Trophoblast cell (in vitro differentiated cells and primary cell): Measurements from ENCODE around the gene GNLY.

Experiments used
- DNase-seq, 2 donors: peaks; one replicate each; pipeline ENCODE4 v3.0.0-alpha.2; 2016
- H2AFZ ChIP-seq: 2 replicates; pipeline ENCODE4 v1.6.1; 2013; ENCODE audit warnings: low read length, moderate library complexity, mild to moderate bottlenecking; ENCODE audit not compliant: insufficient read depth, poor library complexity
- H2AK5ac ChIP-seq: 2 replicates; pipeline ENCODE4 v1.6.1; 2013; ENCODE audit warnings: mild to moderate bottlenecking, low read length
- H2BK120ac ChIP-seq: 2 replicates; pipeline ENCODE4 v1.6.1; 2013; ENCODE audit warnings: low read length, mild to moderate bottlenecking, moderate library complexity; ENCODE audit not compliant: insufficient read depth, poor library complexity
- H2BK12ac ChIP-seq: 2 replicates; pipeline ENCODE4 v1.6.1; 2013; ENCODE audit warnings: mild to moderate bottlenecking, low read length, moderate library complexity
- H2BK5ac ChIP-seq: 2 replicates; pipeline ENCODE4 v1.6.1; 2013; ENCODE audit warnings: low read length, low read depth, moderate library complexity, mild to moderate bottlenecking; ENCODE audit not compliant: poor library complexity
- H3K14ac ChIP-seq: 2 replicates; pipeline ENCODE4 v1.6.1; 2013; ENCODE audit warnings: mild to moderate bottlenecking, low read length
- H3K18ac ChIP-seq: 2 replicates; pipeline ENCODE4 v1.6.1; 2013; ENCODE audit warnings: mild to moderate bottlenecking, low read length
- H3K23ac ChIP-seq: 2 replicates; pipeline ENCODE4 v1.6.1; 2013; ENCODE audit warnings: low read length
- H3K27ac ChIP-seq: 2 replicates; pipeline ENCODE4 v1.5.1; 2013; ENCODE audit warnings: low read depth, mild to moderate bottlenecking, inconsistent platforms, low read length, moderate library complexity
- H3K27me3 ChIP-seq: 2 replicates; pipeline ENCODE4 v1.6.1; 2013; ENCODE audit warnings: inconsistent platforms, mild to moderate bottlenecking, low read length, moderate library complexity; ENCODE audit not compliant: insufficient read depth
- H3K36me3 ChIP-seq, 2 experiments: 1 replicate in 1 of 2; 2 replicates in 1 of 2; pipeline ENCODE4 v1.6.1; 2013; ENCODE audit warnings: low read length in 2 of 2, mild to moderate bottlenecking in 2 of 2, moderate library complexity in 1 of 2; ENCODE audit not compliant: insufficient read depth in 2 of 2, control insufficient read depth in 1 of 2
- H3K4ac ChIP-seq: 2 replicates; pipeline ENCODE4 v1.6.1; 2013; ENCODE audit warnings: low read depth, mild to moderate bottlenecking, low read length, moderate library complexity
- H3K4me1 ChIP-seq, 2 experiments: 1 replicate in 1 of 2; 2 replicates in 1 of 2; pipeline ENCODE4 v1.6.1; 2013; ENCODE audit warnings: low read length in 2 of 2, mild to moderate bottlenecking in 2 of 2, moderate library complexity in 1 of 2; ENCODE audit not compliant: insufficient read depth in 2 of 2, control insufficient read depth in 1 of 2
- H3K4me2 ChIP-seq: 2 replicates; pipeline ENCODE4 v1.6.1; 2013; ENCODE audit warnings: inconsistent platforms, mild to moderate bottlenecking, low read length, moderate library complexity
- H3K4me3 ChIP-seq: 2 replicates; pipeline ENCODE4 v1.5.1; 2013; ENCODE audit warnings: mild to moderate bottlenecking, low read depth, low read length, inconsistent platforms
- H3K79me1 ChIP-seq: one replicate; pipeline ENCODE4 v1.6.1; 2013; ENCODE audit warnings: low read length
- H3K79me2 ChIP-seq: 2 replicates; pipeline ENCODE4 v1.6.1; 2013; ENCODE audit warnings: low read length, mild to moderate bottlenecking; ENCODE audit not compliant: control insufficient read depth, insufficient read depth, poor library complexity
- H3K9ac ChIP-seq: 2 replicates; pipeline ENCODE4 v1.6.1; 2013; ENCODE audit warnings: mild to moderate bottlenecking, low read length
- H3K9me3 ChIP-seq: 2 replicates; pipeline ENCODE4 v1.6.1; 2013; ENCODE audit warnings: low read depth, mild to moderate bottlenecking, control low read depth, inconsistent platforms, low read length; ENCODE audit not compliant: insufficient read depth
- H4K12ac ChIP-seq: 2 replicates; pipeline ENCODE4 v1.6.1; 2013; ENCODE audit warnings: low read depth, mild to moderate bottlenecking, low read length, moderate library complexity
- H4K8ac ChIP-seq: 2 replicates; pipeline ENCODE4 v1.6.1; 2013; ENCODE audit warnings: low read depth, mild to moderate bottlenecking, low read length, moderate library complexity
- H4K91ac ChIP-seq: one replicate; pipeline ENCODE4 v1.6.1; 2013; ENCODE audit warnings: low read depth, mild to moderate bottlenecking, low read length, moderate library complexity
- WGBS: extraction: QIAGEN DNeasy Blood & Tissue Kit; methylation state at CpG from one replicate; pipeline ENCODE4 v1.1.7; 2013; ENCODE audit warnings: missing lambda C conversion rate; ENCODE audit not compliant: insufficient read length, insufficient coverage; ENCODE audit errors: extremely low coverage; 5-methylcytosine and 5-hydroxymethylcytosine counted together

The GNLY gene

DNA sequence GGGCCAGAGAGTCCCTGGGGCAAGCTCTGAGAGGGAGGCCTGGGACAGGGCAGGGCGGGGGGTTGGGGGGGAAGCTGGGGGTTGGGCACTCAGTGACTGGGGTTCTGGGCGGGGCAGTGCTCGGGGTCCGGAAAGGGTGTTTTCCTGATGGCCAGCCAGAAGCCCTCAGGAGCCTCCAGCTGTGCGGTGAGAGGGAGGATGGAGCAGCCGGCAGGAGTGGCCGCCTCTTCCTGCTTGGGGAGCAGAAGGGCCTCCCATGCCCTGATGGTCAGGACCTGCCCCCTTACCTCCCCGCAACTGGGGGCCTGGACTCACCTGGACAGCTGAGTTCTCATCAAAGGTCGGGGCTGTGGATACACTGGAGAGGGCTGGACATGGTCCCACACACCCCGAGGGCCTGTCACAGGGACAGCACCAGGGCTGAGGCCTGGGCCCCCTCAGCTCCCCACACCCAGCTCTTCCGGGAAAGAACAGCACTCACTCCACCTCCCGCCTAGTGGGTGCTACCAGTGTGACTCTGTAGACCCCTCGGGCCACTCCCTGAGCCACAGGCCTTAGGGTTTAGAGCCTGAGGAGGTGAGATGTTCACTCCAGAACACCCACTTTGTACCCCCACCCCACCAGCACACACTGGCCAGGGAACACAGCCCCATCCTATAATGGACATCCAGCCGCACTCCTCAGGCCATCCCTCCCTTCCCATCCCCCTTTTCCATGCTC is 32.9 kb upstream of the GNLY start:
- H4K8ac ChIP-seq, result no peak overlapping the region
- H3K36me3 ChIP-seq, result peaks cover 5% of the 10 kb centered on the region in 2 experiments
- H4K12ac ChIP-seq, result no peak overlapping the region
- H3K4ac ChIP-seq, result no peak overlapping the region
- H3K79me1 ChIP-seq, result peaks cover 6% of the 10 kb centered on the region
- H3K79me2 ChIP-seq, result no peaks in the 10 kb centered on the region
- H2AFZ ChIP-seq, result no peak overlapping the region
- H3K14ac ChIP-seq, result no peak overlapping the region
- DNase-seq, result no peak
- H2BK12ac ChIP-seq, result no peak overlapping the region
- H2AK5ac ChIP-seq, result no peak overlapping the region
- no peak overlapping the region for H3K9ac ChIP-seq
- H3K27ac ChIP-seq, result no peak overlapping the region
- H3K23ac ChIP-seq, result no peak overlapping the region
- H2BK120ac ChIP-seq, result no peak overlapping the region
- no peak overlapping the region for H3K4me2 ChIP-seq
- H2BK5ac ChIP-seq, result no peak overlapping the region
- H3K4me1 ChIP-seq, result peaks cover 13 to 16% of the 10 kb centered on the region in 2 experiments
- WGBS, result no CpG with 5 or more reads among the region's 14 CpGs
- H3K4me3 ChIP-seq, result no peak overlapping the region
- H3K18ac ChIP-seq, result no peak overlapping the region
- H4K91ac ChIP-seq, result peak overlapping the region; percentile 48
- H3K27me3 ChIP-seq, result no peaks in the 10 kb centered on the region
- H3K9me3 ChIP-seq, result peaks cover 4% of the 10 kb centered on the region

- Histone ChIP-seq H3K79me2 (no peaks in the 10 kb centered on the region), H3K14ac (peak overlapping the region; percentile 23), H2BK5ac (peak overlapping the region; percentile 32), H3K18ac (peak overlapping the region; percentile 37), H3K79me1 (peaks cover 6% of the 10 kb centered on the region), H4K12ac (no peak overlapping the region), H2AFZ (no peak overlapping the region), H3K9ac (no peak overlapping the region), H3K27ac (peak overlapping the region; percentile 72), H3K36me3 (peaks cover 5% of the 10 kb centered on the region in 2 experiments), H3K23ac (no peak overlapping the region), H3K4me3 (no peak overlapping the region), H3K4me1 (peaks cover 13 to 16% of the 10 kb centered on the region in 2 experiments), H4K91ac (peak overlapping the region; percentile 75), H3K9me3 (peaks cover 4% of the 10 kb centered on the region), H2BK12ac (peak overlapping the region; percentile 19), H2AK5ac (peak overlapping the region; percentile 31), H4K8ac (peak overlapping the region; percentile 17), H3K27me3 (no peaks in the 10 kb centered on the region), H3K4ac (no peak overlapping the region), H3K4me2 (no peak overlapping the region), H2BK120ac (peak overlapping the region; percentile 15)
- WGBS, result no CpG with 5 or more reads among the region's 10 CpGs
- peak in 1 of 2 donors; percentile 13 for DNase-seq
Observed at GRCh38 chr2:85662899-85663593, 31.1 kb upstream of the GNLY start.

- no CpG with 5 or more reads among the region's 23 CpGs for WGBS
Observed at GRCh38 chr2:85663594-85664565, 30.3 kb upstream of the GNLY start.

More at GRCh38 chr2:85663594-85664565, 30.3 kb upstream of the GNLY start:
- no peaks in the 10 kb centered on the region for H3K79me2 ChIP-seq
- no peak overlapping the region for H2AFZ ChIP-seq
- H3K4me3 ChIP-seq, result no peak overlapping the region
- H3K23ac ChIP-seq, result no peak overlapping the region
- no peak overlapping the region for H3K9ac ChIP-seq
- H3K4me1 ChIP-seq, result peaks cover 13 to 18% of the 10 kb centered on the region in 2 experiments
- H3K36me3 ChIP-seq, result peaks cover 5% of the 10 kb centered on the region in 2 experiments
- H3K9me3 ChIP-seq, result peaks cover 4% of the 10 kb centered on the region
- H3K27me3 ChIP-seq, result no peaks in the 10 kb centered on the region
- no peak overlapping the region for H3K4ac ChIP-seq
- H2BK12ac ChIP-seq, result peak overlapping the region; percentile 19
- H4K91ac ChIP-seq, result peak overlapping the region; percentile 75
- peak overlapping the region; percentile 17 for H4K8ac ChIP-seq
- H2BK5ac ChIP-seq, result peak overlapping the region; percentile 32
- peak overlapping the region; percentile 15 for H2BK120ac ChIP-seq
- no peak overlapping the region for H4K12ac ChIP-seq
- peak overlapping the region; percentile 72 for H3K27ac ChIP-seq
- H3K4me2 ChIP-seq, result no peak overlapping the region
- no peak for DNase-seq
- H3K18ac ChIP-seq, result peak overlapping the region; percentile 37
- H2AK5ac ChIP-seq, result peak overlapping the region; percentile 31
- H3K14ac ChIP-seq, result peak overlapping the region; percentile 23
- H3K79me1 ChIP-seq, result peaks cover 6% of the 10 kb centered on the region
